ENCODE data around the gene CEP19. TPM values are rescaled to one million over a fixed set of nuclear protein-coding genes. Genes with fewer than 3 reads are reported as not detected.

Gene CEP19
- total RNA-seq, 3 donors from 2014 or later (not counting 1 experiment from before 2014, with no cell fraction given): 0.92 to 1.8 (median 1.1) TPM

DNA sequence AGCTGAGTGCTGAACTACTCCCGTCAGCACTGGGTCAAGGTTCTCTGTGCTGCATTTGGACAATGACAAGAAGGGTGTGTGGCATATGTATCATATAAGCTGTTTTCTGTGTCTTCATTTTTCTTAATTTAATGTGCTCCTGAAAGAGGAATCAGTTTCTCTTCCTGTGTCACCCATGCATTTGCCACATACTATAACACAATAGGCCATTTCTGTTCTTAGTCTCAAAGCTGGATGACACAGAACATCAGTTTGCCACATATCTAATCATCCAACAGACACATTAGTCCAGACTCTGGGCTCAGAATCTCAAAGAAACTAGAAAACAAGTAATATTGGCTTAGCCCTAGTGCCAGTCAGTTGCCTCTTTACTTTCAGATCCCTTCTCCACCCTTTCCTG lies 34.1 kb downstream of the CEP19 start:
- H3K9me3 ChIP-seq (ENCODE audit: control insufficient read depth, insufficient read depth, low read length): no peaks in the 10 kb centered on the region
- TF ChIP-seq, protein P1, sequence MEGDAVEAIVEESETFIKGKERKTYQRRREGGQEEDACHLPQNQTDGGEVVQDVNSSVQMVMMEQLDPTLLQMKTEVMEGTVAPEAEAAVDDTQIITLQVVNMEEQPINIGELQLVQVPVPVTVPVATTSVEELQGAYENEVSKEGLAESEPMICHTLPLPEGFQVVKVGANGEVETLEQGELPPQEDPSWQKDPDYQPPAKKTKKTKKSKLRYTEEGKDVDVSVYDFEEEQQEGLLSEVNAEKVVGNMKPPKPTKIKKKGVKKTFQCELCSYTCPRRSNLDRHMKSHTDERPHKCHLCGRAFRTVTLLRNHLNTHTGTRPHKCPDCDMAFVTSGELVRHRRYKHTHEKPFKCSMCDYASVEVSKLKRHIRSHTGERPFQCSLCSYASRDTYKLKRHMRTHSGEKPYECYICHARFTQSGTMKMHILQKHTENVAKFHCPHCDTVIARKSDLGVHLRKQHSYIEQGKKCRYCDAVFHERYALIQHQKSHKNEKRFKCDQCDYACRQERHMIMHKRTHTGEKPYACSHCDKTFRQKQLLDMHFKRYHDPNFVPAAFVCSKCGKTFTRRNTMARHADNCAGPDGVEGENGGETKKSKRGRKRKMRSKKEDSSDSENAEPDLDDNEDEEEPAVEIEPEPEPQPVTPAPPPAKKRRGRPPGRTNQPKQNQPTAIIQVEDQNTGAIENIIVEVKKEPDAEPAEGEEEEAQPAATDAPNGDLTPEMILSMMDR (IDR thresholded peaks at IDR 0.05): no peak
- Mint-ChIP-seq H3K9me3 (no peaks in the 10 kb centered on the region), H3K4me3 (no peak overlapping the region), H3K36me3 (no peaks in the 10 kb centered on the region), H3K27me3 (ENCODE audit: low read depth in 2 of 2) (no peaks in the 10 kb centered on the region), H3K27ac (no peak overlapping the region), H3K4me1 (peaks cover 8 to 10% of the 10 kb centered on the region in 2 donors)
- no peak overlapping the region for H3K4me3 ChIP-seq (ENCODE audit: low read length)
- no peaks in the 10 kb centered on the region for H3K27me3 ChIP-seq (ENCODE audit: control insufficient read depth, insufficient read depth, low read length)
- intact Hi-C loops (cut with micrococcal nuclease): no loop called here
- DNase-seq: no peak
- no peak overlapping the region for H3K27ac ChIP-seq (ENCODE audit: low read length)
- no peak for ATAC-seq
- peaks cover 5% of the 10 kb centered on the region for H3K4me1 ChIP-seq (ENCODE audit: control insufficient read depth, insufficient read depth, low read length)
- H3K36me3 ChIP-seq (ENCODE audit: control insufficient read depth, insufficient read depth, low read length): no peaks in the 10 kb centered on the region
- 100% methylated on average over 1 of the region's 1 CpG for WGBS (ENCODE audit: insufficient coverage)

DNA sequence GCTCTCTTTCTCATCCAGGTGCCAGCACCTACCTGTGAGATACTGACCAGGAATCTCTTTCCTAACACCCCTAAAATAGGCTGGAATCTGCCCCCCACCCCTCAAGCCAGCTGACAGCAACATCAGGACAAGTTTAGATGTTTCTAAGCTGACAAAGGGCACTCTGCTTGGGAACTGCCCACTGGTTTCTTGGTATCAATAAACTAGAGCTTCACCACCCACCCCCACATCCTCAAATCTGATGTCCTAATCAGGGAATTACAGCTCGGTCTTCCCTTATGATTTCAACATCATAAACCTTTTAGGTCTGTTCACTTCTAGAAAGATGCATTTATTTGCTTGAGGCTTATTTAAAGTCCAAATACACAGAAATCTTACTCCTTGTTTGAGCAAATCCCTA lies 34.7 kb downstream of the CEP19 start:
- DNase-seq: no peak
- no peak for ATAC-seq
- Histone ChIP-seq H3K4me1 (ENCODE audit: control insufficient read depth, insufficient read depth, low read length) (peaks cover 5% of the 10 kb centered on the region), H3K36me3 (ENCODE audit: control insufficient read depth, insufficient read depth, low read length) (no peaks in the 10 kb centered on the region), H3K27me3 (ENCODE audit: control insufficient read depth, insufficient read depth, low read length) (no peaks in the 10 kb centered on the region), H3K4me3 (ENCODE audit: low read length) (no peak overlapping the region), H3K9me3 (ENCODE audit: control insufficient read depth, insufficient read depth, low read length) (no peaks in the 10 kb centered on the region), H3K27ac (ENCODE audit: low read length) (no peak overlapping the region)
- intact Hi-C loops (cut with micrococcal nuclease): no loop called here
- H3K4me1 Mint-ChIP-seq: peaks cover 8 to 10% of the 10 kb centered on the region in 2 donors
- 92% methylated on average over 1 of the region's 1 CpG for WGBS (ENCODE audit: insufficient coverage)
- H3K9me3 Mint-ChIP-seq: no peaks in the 10 kb centered on the region
- TF ChIP-seq, protein P1 (IDR thresholded peaks at IDR 0.05): no peak
- H3K4me3 Mint-ChIP-seq: no peak overlapping the region
- no peaks in the 10 kb centered on the region for H3K27me3 Mint-ChIP-seq (ENCODE audit: low read depth in 2 of 2)
- H3K36me3 Mint-ChIP-seq: no peaks in the 10 kb centered on the region
- no peak overlapping the region for H3K27ac Mint-ChIP-seq

DNA sequence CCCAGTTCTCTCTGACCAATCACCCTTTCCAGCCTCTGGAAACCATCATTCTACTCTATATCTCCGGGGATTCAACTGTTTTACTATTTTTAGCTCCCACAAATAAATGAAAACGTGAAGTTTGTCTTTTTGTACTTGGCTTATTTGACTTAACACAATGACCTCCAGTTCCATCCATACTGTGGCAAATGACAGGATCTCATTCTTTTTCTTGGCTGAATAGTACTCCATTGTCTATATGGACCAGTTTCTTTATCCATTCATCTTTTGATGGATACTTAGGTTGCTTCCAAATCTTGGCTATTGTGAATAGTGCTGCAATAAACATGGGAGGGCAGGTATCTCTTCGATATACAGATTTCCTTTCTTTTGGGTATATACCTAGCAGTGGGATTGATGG lies 38.4 kb downstream of the CEP19 start:
- Histone ChIP-seq H3K4me1 (ENCODE audit: control insufficient read depth, insufficient read depth, low read length) (peaks cover 14% of the 10 kb centered on the region), H3K36me3 (ENCODE audit: control insufficient read depth, insufficient read depth, low read length) (no peaks in the 10 kb centered on the region), H3K27ac (ENCODE audit: low read length) (no peak overlapping the region), H3K9me3 (ENCODE audit: control insufficient read depth, insufficient read depth, low read length) (no peaks in the 10 kb centered on the region), H3K27me3 (ENCODE audit: control insufficient read depth, insufficient read depth, low read length) (no peaks in the 10 kb centered on the region), H3K4me3 (ENCODE audit: low read length) (no peak overlapping the region)
- intact Hi-C loops (cut with micrococcal nuclease): no loop called here
- H3K4me3 Mint-ChIP-seq: no peak overlapping the region
- 95% methylated on average over 3 of the region's 3 CpGs for WGBS (ENCODE audit: insufficient coverage)
- H3K36me3 Mint-ChIP-seq: no peaks in the 10 kb centered on the region
- peaks cover 17 to 22% of the 10 kb centered on the region in 2 donors for H3K4me1 Mint-ChIP-seq
- H3K9me3 Mint-ChIP-seq: no peaks in the 10 kb centered on the region
- TF ChIP-seq, protein P1 (IDR thresholded peaks at IDR 0.05): no peak
- DNase-seq (no peak), ATAC-seq (no peak)
- H3K27me3 Mint-ChIP-seq (ENCODE audit: low read depth in 2 of 2): no peaks in the 10 kb centered on the region
- H3K27ac Mint-ChIP-seq: no peak overlapping the region

DNA sequence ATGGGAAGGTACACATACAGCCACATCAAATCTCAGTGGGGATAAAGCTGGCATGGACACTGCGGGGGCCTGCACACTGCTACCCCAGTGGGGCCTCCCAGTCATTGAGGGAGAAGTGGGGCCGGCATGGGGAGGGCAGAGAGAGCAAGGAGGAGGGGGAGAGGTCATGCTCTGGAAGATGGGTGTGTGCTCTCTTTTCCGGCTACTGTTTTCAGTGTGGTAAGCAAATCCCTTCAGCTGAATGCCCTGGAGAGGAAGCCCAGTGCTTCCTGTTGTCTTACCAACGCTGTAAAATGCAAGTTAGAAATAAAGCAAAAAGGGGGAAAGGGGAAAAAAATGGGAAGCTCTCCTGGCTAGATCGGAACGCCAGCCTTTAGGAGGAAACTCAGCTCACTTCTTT lies 41.7 kb downstream of the CEP19 start:
- no peak overlapping the region for H3K4me3 Mint-ChIP-seq
- H3K36me3 ChIP-seq (ENCODE audit: control insufficient read depth, insufficient read depth, low read length): no peaks in the 10 kb centered on the region
- no peaks in the 10 kb centered on the region for H3K27me3 ChIP-seq (ENCODE audit: control insufficient read depth, insufficient read depth, low read length)
- H3K27ac Mint-ChIP-seq: peak overlapping the region; percentile 75
- intact Hi-C loops (cut with micrococcal nuclease): no loop called here
- no peak overlapping the region for H3K4me3 ChIP-seq (ENCODE audit: low read length)
- no peaks in the 10 kb centered on the region for H3K36me3 Mint-ChIP-seq
- no peak overlapping the region for H3K27ac ChIP-seq (ENCODE audit: low read length)
- no peaks in the 10 kb centered on the region for H3K9me3 Mint-ChIP-seq
- 34% methylated on average over 6 of the region's 6 CpGs for WGBS (ENCODE audit: insufficient coverage)
- no peaks in the 10 kb centered on the region for H3K27me3 Mint-ChIP-seq (ENCODE audit: low read depth in 2 of 2)
- H3K9me3 ChIP-seq (ENCODE audit: control insufficient read depth, insufficient read depth, low read length): no peaks in the 10 kb centered on the region
- peaks cover 8% of the 10 kb centered on the region for H3K4me1 ChIP-seq (ENCODE audit: control insufficient read depth, insufficient read depth, low read length)
- peaks cover 18 to 22% of the 10 kb centered on the region in 2 donors for H3K4me1 Mint-ChIP-seq
- TF ChIP-seq, protein P1 (IDR thresholded peaks at IDR 0.05): no peak
- ATAC-seq (no peak), DNase-seq (no peak)

Measured in natural killer cell (primary cell).